Esophagus squamous epithelium (tissue), 5 donors: ENCODE measurements around the gene REV3L. TPM values are rescaled to one million over a fixed set of nuclear protein-coding genes. Genes with fewer than 3 reads are reported as not detected.

Experiments used
- DNase-seq: peaks from one replicate; lab custom pipeline; 2025; lab: John Stamatoyannopoulos, UW
- H3K27ac ChIP-seq, 4 donors: fragments of 200-600 bp; sonication (generic); one replicate each; pipeline ENCODE4 v1.5.1; 2016 to 2019; ENCODE audit warnings: mild to moderate bottlenecking in 1 of 4
- H3K27me3 ChIP-seq, 4 donors: fragments of 200-600 bp; sonication (generic); 1 replicate in 3 of 4; 2 replicates in 1 of 4; pipeline versions ENCODE4 v1.5.1 to v1.6.0; 2017 to 2021; ENCODE audit warnings: antibody characterized with exemption in 1 of 4
- H3K36me3 ChIP-seq, 3 donors: fragments of 200-600 bp; sonication (generic); one replicate each; pipeline ENCODE4 v1.5.1; 2016 to 2019
- H3K4me1 ChIP-seq, 3 donors: fragments of 200-600 bp; sonication (generic); one replicate each; pipeline ENCODE4 v1.5.1; 2017 to 2019
- H3K4me3 ChIP-seq, 4 donors: fragments of 200-600 bp; sonication (generic); 1 replicate in 3 of 4; 2 replicates in 1 of 4; pipeline ENCODE4 v1.5.1; 2016 to 2019; ENCODE audit warnings: mild to moderate bottlenecking in 2 of 4, moderate library complexity in 1 of 4
- H3K9me3 ChIP-seq, 3 donors: fragments of 200-600 bp; sonication (generic); one replicate each; pipeline ENCODE4 v1.5.1; 2016 to 2019
- CTCF ChIP-seq, 6 experiments: fragments of 450-650 bp in 4 of 6; fragments of 200-600 bp in 2 of 6; sonication (generic) in 2 of 6; IDR thresholded peaks; one replicate each; pipeline ENCODE4 v1.5.1; 2016 to 2019; ENCODE audit warnings: antibody characterized with exemption in 6 of 6, mild to moderate bottlenecking in 4 of 6, moderate library complexity in 4 of 6
- POLR2A ChIP-seq, 4 donors: fragments of 450-650 bp; IDR thresholded peaks; one replicate each; pipeline ENCODE4 v1.6.1; 2017; ENCODE audit warnings: antibody characterized with exemption in 4 of 4, mild to moderate bottlenecking in 4 of 4, moderate library complexity in 3 of 4
- WGBS, 2 donors: methylation state at CpG; one replicate each; pipeline ENCODE4 v1.1.5; 2018; 5-methylcytosine and 5-hydroxymethylcytosine counted together
- intact Hi-C: fragments of 100-400 bp; cut with DNase I; formaldehyde crosslinking; loops from one replicate; pipeline ENCODE4 v1.15.0; 2022
- total RNA-seq, 4 donors: library from RNA; depleted of rRNA; stranded (reverse); fragments of >200 nt; gene quantifications; one replicate each; pipeline ENCODE4 v1.1.0, GENCODE V29; 2016
- donor health status: DM: yes; HTN: yes; CAD: no.

The REV3L gene
- total RNA-seq, 4 donors from 2014 or later, result 7.0 to 47.1 (median 18.8) TPM

- TF ChIP-seq CTCF (IDR thresholded peaks at IDR 0.05), result no peak
- TF ChIP-seq POLR2A (IDR thresholded peaks at IDR 0.05), result no peak
- WGBS, 2 donors, result 37 to 44% methylated on average over 2 of the region's 2 CpGs
- intact Hi-C loops, result no loop called here
Observed at GRCh38 chr6:111503660-111504059, 20.6 kb upstream of the REV3L start.

GRCh38 chr6:111503194-111503593, 20.2 kb upstream of the REV3L start:
- no peaks in the 10 kb centered on the region for H3K4me1 ChIP-seq
- H3K9me3 ChIP-seq, result no peaks in the 10 kb centered on the region
- no peak for DNase-seq
- 73 to 81% methylated on average over 1 of the region's 1 CpG for WGBS, 2 donors
- TF ChIP-seq CTCF (IDR thresholded peaks at IDR 0.05), result no peak
- no peak for TF ChIP-seq POLR2A (IDR thresholded peaks at IDR 0.05)
- intact Hi-C loops, result no loop called here
- no peak overlapping the region for H3K4me3 ChIP-seq
- no peaks in the 10 kb centered on the region for H3K27me3 ChIP-seq
- no peaks in the 10 kb centered on the region for H3K36me3 ChIP-seq
- no peak overlapping the region for H3K27ac ChIP-seq

More at GRCh38 chr6:111503660-111504059, 20.6 kb upstream of the REV3L start:
- H3K4me1 ChIP-seq, result no peaks in the 10 kb centered on the region
- H3K9me3 ChIP-seq, result no peaks in the 10 kb centered on the region
- H3K36me3 ChIP-seq, result no peaks in the 10 kb centered on the region
- H3K4me3 ChIP-seq, result no peak overlapping the region
- no peak overlapping the region for H3K27ac ChIP-seq
- no peak for DNase-seq
- no peaks in the 10 kb centered on the region for H3K27me3 ChIP-seq

GRCh38 chr6:111502154-111502553, 19.1 kb upstream of the REV3L start:
- Histone ChIP-seq H3K36me3 (no peaks in the 10 kb centered on the region), H3K4me1 (no peaks in the 10 kb centered on the region), H3K27ac (no peak overlapping the region), H3K9me3 (no peaks in the 10 kb centered on the region), H3K4me3 (no peak overlapping the region), H3K27me3 (no peaks in the 10 kb centered on the region)
- intact Hi-C loops, result no loop called here
- WGBS, 2 donors, result 95% methylated on average over 2 of the region's 2 CpGs
- TF ChIP-seq POLR2A (IDR thresholded peaks at IDR 0.05), result no peak
- no peak for TF ChIP-seq CTCF (IDR thresholded peaks at IDR 0.05)
- no peak for DNase-seq

GRCh38 chr6:111499269-111499793, 16.3 kb upstream of the REV3L start:
- Histone ChIP-seq H3K9me3 (no peaks in the 10 kb centered on the region), H3K4me1 (peaks cover 0 to 4% (median 0%) of the 10 kb centered on the region in 3 donors), H3K27ac (no peak overlapping the region), H3K36me3 (no peaks in the 10 kb centered on the region), H3K27me3 (no peaks in the 10 kb centered on the region), H3K4me3 (no peak overlapping the region)
- WGBS, 2 donors, result 86 to 95% methylated on average over 2 of the region's 2 CpGs
- intact Hi-C loops, result no loop called here
- no peak for DNase-seq
- TF ChIP-seq CTCF (IDR thresholded peaks at IDR 0.05), result no peak
- no peak for TF ChIP-seq POLR2A (IDR thresholded peaks at IDR 0.05)

GRCh38 chr6:111494951-111495635, 12.1 kb upstream of the REV3L start:
- no peak for DNase-seq
- TF ChIP-seq CTCF (IDR thresholded peaks at IDR 0.05) (no peak), POLR2A (IDR thresholded peaks at IDR 0.05) (no peak)

More at GRCh38 chr6:111494951-111495635, 12.1 kb upstream of the REV3L start:
- no peaks in the 10 kb centered on the region for H3K36me3 ChIP-seq
- H3K4me1 ChIP-seq, result peaks cover 0 to 4% (median 0%) of the 10 kb centered on the region in 3 donors
- intact Hi-C loops, result no loop called here
- WGBS, 2 donors, result 76 to 100% methylated on average over 2 of the region's 2 CpGs
- H3K4me3 ChIP-seq, result no peak overlapping the region
- no peak overlapping the region for H3K27ac ChIP-seq
- no peaks in the 10 kb centered on the region for H3K27me3 ChIP-seq
- H3K9me3 ChIP-seq, result no peaks in the 10 kb centered on the region
